GM19372 (cell line): ENCODE results near the gene UACA.

Source experiments
- ATAC-seq: cut with Tn5 transposase; IDR thresholded peaks from one replicate; pipeline ENCODE4 v1.9.1; 2021; ENCODE audit warnings: mild to moderate bottlenecking, low read depth, moderate library complexity; ENCODE audit not compliant: unreplicated experiment

Gene UACA

DNA sequence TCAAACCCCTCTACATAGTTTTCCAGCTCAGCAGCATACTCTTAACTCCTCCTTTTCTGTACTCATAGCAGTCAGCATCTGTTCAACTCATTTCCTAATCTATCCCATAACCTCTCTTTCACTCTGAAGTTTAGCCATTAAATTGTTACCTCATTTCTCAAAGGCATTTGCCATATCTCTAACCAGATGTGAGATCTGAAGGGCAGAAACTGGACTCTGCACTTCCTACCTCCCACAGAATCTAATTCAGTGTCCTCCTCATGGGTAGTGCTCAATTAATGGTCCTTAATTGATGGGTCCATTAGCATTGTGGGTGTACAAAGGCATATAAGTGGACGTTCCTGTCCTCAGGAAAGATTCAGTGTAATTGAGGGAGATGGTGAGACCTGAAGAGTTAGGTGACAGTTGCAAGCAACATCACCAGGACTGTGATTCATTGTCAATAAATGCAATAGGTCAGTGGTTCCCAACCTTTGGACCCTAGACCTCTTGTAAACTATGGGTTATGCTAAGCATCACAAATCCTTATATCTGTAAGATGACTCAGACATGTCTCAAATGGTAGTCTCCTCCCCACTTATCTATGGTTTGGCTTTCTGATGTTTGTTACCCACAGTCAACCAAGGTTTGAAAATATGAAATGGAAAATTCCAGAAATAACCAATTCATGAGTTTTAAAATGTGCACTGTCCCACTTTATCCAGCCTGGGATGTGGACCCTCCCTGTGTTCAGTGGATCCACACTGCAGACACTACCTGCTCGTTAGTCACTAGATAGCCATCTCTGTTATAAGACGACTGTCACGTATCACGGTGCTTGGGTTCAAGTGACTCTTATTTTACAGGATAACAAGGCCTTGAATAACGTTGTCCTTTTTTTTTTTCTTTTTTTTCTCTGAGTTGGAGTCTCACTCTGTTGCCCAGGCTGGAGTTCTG, 25.0 kb upstream of the UACA start:
- no peak for ATAC-seq

DNA sequence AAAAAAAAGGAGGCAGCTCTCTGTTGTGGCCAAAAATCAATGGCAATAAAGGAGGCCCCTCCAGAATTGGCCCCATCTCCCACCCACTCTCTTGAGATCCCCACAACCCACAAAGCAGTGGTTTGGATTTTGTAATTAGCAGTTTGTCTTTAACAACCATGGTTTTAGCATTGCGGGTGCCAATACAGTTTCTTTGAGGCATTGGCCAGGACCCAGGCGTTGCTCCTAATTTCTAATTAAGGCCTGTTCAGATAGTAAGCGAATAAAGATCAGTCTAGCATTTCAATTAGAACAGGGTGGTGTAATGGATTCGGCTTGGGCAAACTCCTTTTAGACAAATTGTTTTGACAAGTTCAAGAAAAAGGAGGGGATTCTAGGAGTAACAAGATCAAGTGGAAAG, 23.6 kb upstream of the UACA start:
- no peak for ATAC-seq

DNA sequence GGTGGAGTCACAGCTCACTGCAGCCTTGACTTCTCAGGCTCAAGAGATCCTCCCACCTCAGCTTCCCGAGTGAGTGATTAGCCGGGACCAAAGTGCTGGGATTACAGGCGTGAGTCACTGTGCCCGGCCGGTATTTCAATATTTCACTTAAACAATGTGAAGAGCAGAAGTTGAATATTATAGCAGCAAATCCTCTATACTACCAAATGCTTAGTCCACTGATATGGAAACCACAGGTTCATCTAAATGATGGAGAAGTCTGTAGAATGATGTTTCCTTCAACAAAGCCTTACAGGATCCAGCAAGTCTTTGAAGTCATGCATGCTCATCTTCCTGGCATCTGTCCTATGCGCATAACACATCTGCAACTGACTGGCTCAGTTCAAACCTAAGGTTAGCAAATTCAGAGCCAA, 20.3 kb upstream of the UACA start:
- no peak for ATAC-seq

DNA sequence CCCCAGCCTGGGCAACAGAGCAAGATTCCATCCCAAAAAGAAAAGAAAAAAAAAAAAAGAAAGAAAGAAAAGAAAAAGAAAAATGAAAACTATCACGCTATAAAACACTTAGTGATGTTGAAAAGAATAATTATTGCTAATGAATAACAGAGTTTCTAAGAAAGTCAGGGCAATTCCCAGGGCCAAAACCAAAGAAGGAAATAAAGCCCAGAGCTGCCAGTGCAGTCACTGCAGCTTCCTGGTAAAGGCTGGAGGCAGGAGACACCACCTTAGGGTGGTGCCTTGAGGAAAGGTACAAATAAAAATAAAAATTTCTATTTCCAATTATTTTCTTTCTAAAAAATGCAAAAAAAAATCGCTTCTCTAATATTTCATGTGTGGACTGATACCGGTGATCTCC, 19.7 kb upstream of the UACA start:
- ATAC-seq = no peak

- no peak for ATAC-seq
Measured at GRCh38 chr15:70781236-70781635, 17.9 kb upstream of the UACA start.

DNA sequence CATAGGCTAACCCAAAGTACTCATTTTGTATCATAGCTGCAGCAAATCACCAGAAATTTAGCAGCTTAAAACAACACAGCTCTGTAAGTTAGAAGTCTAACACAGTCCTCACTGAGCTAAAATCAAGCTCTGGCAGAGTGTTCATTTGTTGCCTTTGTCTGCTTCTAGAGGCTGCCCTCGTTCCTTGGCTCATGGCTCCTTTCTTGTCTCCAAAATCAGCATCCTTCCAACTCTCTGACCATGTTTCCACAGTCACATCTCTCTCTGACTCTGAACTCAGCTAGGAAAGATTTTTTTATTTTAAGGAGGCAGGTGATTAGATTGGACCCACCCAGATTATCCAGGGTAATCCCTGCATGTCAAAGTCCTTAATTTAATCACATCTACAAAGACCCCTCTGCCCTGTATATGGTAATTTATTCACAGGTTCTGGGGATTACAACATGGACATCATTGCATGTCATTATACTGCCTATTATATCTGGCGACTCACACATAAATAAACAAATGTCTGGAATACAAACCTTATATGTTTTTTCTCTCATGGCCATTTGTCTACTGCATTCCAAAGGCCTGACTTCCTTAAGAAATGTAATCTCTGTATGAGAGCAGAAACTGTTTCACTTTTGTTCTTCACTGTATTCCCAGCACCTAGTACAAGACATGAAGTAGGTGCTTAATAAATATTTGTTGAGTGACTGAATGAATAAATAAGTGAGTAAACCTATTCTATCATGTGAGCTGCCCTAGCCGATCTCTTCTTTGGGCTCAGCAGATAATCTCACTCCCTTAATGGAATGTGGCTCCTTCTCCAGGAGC, 15.1 kb upstream of the UACA start:
- ATAC-seq = no peak

GRCh38 chr15:70777170-70777926, 14.0 kb upstream of the UACA start:
- no peak for ATAC-seq

GRCh38 chr15:70775160-70775559, 11.8 kb upstream of the UACA start:
- no peak for ATAC-seq

- no peak for ATAC-seq
Measured at GRCh38 chr15:70772402-70772801, 9.0 kb upstream of the UACA start.

GRCh38 chr15:70770863-70771262, 7.5 kb upstream of the UACA start:
- ATAC-seq = no peak

DNA sequence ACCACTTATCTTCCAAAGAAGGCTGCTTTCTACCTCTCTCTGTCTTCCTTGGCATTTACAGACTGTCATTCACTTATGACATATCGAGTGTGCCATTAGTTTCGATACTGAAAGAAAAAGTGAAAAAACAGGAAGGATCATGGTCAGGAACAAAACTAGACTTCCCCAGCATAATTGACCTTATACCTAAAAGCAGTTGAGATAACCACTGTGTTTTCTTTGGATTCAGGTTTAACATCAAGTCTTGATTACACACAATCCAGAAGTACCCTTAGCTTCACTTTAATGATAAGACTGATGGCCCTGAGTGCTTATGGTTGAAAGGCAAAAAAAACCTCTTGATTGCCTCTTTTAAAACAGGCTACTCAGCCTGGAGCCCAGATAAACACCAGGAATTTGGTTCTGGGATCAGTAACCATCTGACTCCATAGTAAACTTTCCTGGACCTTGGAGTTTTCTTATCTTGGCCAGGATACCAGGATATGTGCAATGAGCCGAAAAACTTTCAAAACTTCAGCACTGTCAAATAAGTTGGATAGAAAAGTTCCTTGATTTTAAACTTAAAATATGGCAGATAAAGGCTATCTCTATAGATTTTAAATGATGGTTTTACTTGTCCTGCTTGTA, 5.0 kb upstream of the UACA start:
- no peak for ATAC-seq

GRCh38 chr15:70767667-70768066, 4.3 kb upstream of the UACA start:
- no peak for ATAC-seq

DNA sequence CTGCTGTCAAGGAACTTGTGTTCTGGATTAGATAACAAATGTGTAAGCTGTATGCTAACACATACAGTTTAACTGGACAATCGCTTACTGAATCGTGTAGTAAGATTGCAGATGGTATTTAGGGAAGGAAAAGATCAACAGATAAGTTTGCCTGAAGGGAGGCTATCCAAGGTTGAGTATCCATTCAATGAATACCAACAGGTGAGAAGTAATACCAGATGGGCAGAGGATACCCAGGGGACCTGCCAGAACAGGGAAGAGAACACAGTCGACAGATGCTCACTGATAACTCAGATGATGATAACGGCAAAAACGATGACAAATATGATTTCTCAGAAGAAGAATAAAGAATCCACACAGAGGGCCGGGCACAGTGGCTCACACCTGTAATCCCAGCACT, 3.2 kb upstream of the UACA start:
- no peak for ATAC-seq

DNA sequence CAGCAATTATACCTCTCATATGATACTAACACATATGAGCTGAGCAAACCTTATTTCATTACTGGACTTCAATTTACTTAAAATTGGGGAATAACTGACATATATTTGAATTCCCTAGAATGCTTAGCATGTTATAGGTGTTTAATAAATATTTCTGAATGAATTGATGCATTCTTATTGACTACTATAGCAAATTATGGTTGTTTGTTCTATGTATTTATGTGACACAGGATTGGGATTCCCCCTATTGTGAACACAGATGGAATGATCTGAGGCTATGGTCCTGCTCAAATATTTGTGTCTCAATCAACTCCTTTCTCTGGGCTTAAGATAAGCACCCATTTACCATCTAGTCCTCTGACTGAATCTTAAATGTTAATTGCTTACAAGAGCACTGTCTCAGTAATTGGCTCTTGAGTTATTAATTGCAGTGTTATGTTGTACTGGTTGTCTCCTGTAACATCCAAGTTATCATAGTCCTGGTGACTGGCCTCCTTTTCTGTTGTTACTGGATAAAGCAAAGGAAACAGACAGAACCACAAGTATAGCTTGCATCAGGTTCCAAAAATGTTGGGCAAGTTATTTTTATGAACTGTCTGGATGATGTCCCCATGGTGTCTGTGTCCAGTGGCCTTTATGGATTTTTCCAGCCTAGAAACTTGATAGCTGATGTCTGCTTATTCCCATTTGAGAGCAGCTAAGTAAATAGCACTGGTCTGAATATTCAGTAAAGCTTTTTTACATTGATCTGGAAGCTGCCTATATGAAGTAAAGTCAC, 2.3 kb upstream of the UACA start:
- no peak for ATAC-seq

GRCh38 chr15:70763950-70764730, 782 bp upstream of the UACA start:
- no peak for ATAC-seq

DNA sequence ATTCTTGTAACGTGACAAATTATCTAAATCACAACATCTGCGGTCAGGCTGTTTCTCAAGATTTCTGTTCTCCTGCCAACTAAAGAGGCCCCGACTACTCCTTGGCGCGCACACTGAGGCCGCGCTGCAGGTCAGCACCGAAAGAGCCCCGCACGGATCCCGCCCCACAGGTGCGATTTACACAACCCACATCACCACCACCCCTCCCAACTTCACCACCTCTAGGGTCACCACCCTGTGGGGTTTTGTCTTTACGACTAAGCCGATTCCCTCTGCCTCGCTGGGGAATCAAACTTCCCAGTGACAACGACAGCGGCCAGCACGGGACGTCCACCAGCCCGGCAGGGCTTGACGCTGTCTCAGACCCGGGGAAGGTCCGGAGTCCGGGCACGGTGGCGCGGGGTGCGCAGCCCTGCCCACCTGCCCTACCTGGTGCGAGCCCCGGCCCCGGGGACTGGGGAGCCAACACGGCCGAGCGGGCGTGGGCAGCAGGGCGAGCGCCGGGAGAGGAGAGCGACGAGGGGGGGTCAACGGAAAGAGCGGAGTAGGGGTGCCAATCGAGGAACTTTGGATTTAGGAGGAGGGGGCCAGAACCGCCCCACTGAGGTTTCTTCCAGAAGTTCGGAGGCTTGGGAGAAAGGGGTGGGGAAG, 764 bp downstream of the UACA start:
- ATAC-seq = no peak

- ATAC-seq = no peak
Measured at GRCh38 chr15:70761931-70762468, 1.4 kb downstream of the UACA start.

GRCh38 chr15:70761046-70761445, 2.3 kb downstream of the UACA start:
- no peak for ATAC-seq
